IMR-90 (cell line): ENCODE data around the gene MOB3B. TPM values are rescaled to one million over a fixed set of nuclear protein-coding genes. Genes with fewer than 3 reads are reported as not detected.

Experiments used
- ATAC-seq: fragments of 200-7000 bp; cut with Tn5 transposase; 2 replicates; pipeline ENCODE4 v1.9.1; 2020; ENCODE audit warnings: low read depth, mild to moderate bottlenecking, moderate library complexity
- BruUV-seq: library from RNA; stranded (reverse); fragments of 400-500 nt; replicated peaks from 2 replicates; lab custom pipeline; 2021; lab: Mats Ljungman, UMichigan
- CTCF ChIA-PET: fragments of 300-600 bp; formaldehyde crosslinking; extraction: SDS; loops from one replicate; lab custom pipeline; 2021; ENCODE audit warnings: antibody characterized with exemption; lab: Yijun Ruan, JAX
- POLR2A ChIA-PET: fragments of 300-600 bp; sonication (Branson Sonifier 250); formaldehyde crosslinking; loops from one replicate; lab custom pipeline; 2022; ENCODE audit warnings: antibody characterized with exemption; ENCODE audit not compliant: unreplicated experiment; lab: Charles Lee
- DNase-seq: peaks from one replicate; pipeline ENCODE4 v3.0.0; 2013
- H2AFZ ChIP-seq: replicated peaks from 2 replicates; pipeline ENCODE3; 2013; ENCODE audit warnings: low read length, mild to moderate bottlenecking; ENCODE audit not compliant: poor library complexity
- H2AK5ac ChIP-seq: 2 replicates; pipeline ENCODE4 v1.6.1; 2013; ENCODE audit warnings: low read depth, low read length, inconsistent platforms
- H2AK9ac ChIP-seq: replicated peaks from 2 replicates; pipeline ENCODE3; 2013; ENCODE audit warnings: mild to moderate bottlenecking, low read depth, low read length, moderate library complexity; ENCODE audit not compliant: poor library complexity
- H2BK120ac ChIP-seq: 2 replicates; pipeline ENCODE4 v1.6.1; 2013; ENCODE audit warnings: low read depth, low read length, inconsistent platforms
- H2BK15ac ChIP-seq: 3 replicates; pipeline ENCODE4 v1.6.1; 2013; ENCODE audit warnings: low read depth, low read length, inconsistent platforms
- H2BK20ac ChIP-seq: 2 replicates; pipeline ENCODE4 v1.6.1; 2013; ENCODE audit warnings: low read depth, mild to moderate bottlenecking, inconsistent platforms, low read length, moderate library complexity
- H2BK5ac ChIP-seq: 2 replicates; pipeline ENCODE4 v1.6.1; 2013; ENCODE audit warnings: mild to moderate bottlenecking, low read depth, low read length, inconsistent platforms; ENCODE audit not compliant: poor library complexity, severe bottlenecking
- H3K14ac ChIP-seq: replicated peaks from 2 replicates; pipeline ENCODE4 v1.6.1; 2013; ENCODE audit warnings: low read depth, low read length, inconsistent platforms
- H3K18ac ChIP-seq: 2 replicates; pipeline ENCODE4 v1.6.1; 2013; ENCODE audit warnings: low read depth, low read length, control low read depth
- H3K23ac ChIP-seq: 2 replicates; pipeline ENCODE4 v1.6.1; 2013; ENCODE audit warnings: low read depth, low read length, inconsistent platforms
- H3K27ac ChIP-seq: 2 replicates; pipeline ENCODE4 v1.5.1; 2013; ENCODE audit warnings: mild to moderate bottlenecking, control low read depth, low read length; ENCODE audit not compliant: insufficient read depth
- H3K27me3 ChIP-seq: 2 replicates; pipeline ENCODE4 v1.6.1; 2013; ENCODE audit warnings: low read length; ENCODE audit not compliant: control insufficient read depth, insufficient read depth
- H3K36me3 ChIP-seq: 2 replicates; pipeline ENCODE4 v1.6.1; 2013; ENCODE audit warnings: low read length, mixed read lengths; ENCODE audit not compliant: control insufficient read depth, insufficient read depth
- H3K4ac ChIP-seq: 2 replicates; pipeline ENCODE4 v1.6.1; 2013; ENCODE audit warnings: low read depth, low read length, inconsistent platforms
- H3K4me1 ChIP-seq: 2 replicates; pipeline ENCODE4 v1.6.1; 2013; ENCODE audit warnings: low read length, mixed read lengths; ENCODE audit not compliant: control insufficient read depth, insufficient read depth
- H3K4me2 ChIP-seq: 2 replicates; pipeline ENCODE4 v1.6.1; 2013; ENCODE audit warnings: low read depth, mild to moderate bottlenecking, control low read depth, low read length, moderate library complexity
- H3K4me3 ChIP-seq: 2 replicates; pipeline ENCODE4 v1.5.1; 2013; ENCODE audit warnings: low read depth, mild to moderate bottlenecking, control low read depth, low read length, moderate library complexity; ENCODE audit not compliant: insufficient read depth
- H3K56ac ChIP-seq: 2 replicates; pipeline ENCODE4 v1.6.1; 2013; ENCODE audit warnings: low read length, inconsistent platforms; ENCODE audit not compliant: insufficient read depth; ENCODE audit errors: extremely low read depth
- H3K79me1 ChIP-seq, 2 experiments: 2 replicates each; pipeline ENCODE4 v1.6.1; 2013; ENCODE audit warnings: low read length in 2 of 2, inconsistent platforms in 1 of 2, low read depth in 1 of 2
- H3K9ac ChIP-seq: 2 replicates; pipeline ENCODE4 v1.6.1; 2013; ENCODE audit warnings: low read depth, low read length, control low read depth
- H3K9me1 ChIP-seq: 2 replicates; pipeline ENCODE4 v1.6.1; 2013; ENCODE audit warnings: low read length, inconsistent platforms; ENCODE audit not compliant: insufficient read depth
- H3K9me3 ChIP-seq: 2 replicates; pipeline ENCODE4 v1.6.1; 2013; ENCODE audit warnings: low read length; ENCODE audit not compliant: control insufficient read depth, insufficient read depth
- H4K20me1 ChIP-seq: 2 replicates; pipeline ENCODE4 v1.6.1; 2013; ENCODE audit warnings: low read length, inconsistent platforms; ENCODE audit not compliant: insufficient read depth
- H4K5ac ChIP-seq: 2 replicates; pipeline ENCODE4 v1.6.1; 2013; ENCODE audit warnings: mild to moderate bottlenecking, low read depth, low read length, control low read depth
- H4K8ac ChIP-seq, 2 experiments: 2 replicates each; pipeline ENCODE4 v1.6.1; 2013; ENCODE audit warnings: low read depth in 2 of 2, low read length in 2 of 2, control low read depth in 1 of 2, inconsistent platforms in 1 of 2
- H4K91ac ChIP-seq: 2 replicates; pipeline ENCODE4 v1.6.1; 2013; ENCODE audit warnings: low read depth, low read length, inconsistent platforms; ENCODE audit not compliant: insufficient read depth
- CTCF ChIP-seq: conservative IDR thresholded peaks from 2 replicates; pipeline ENCODE4 v1.5.1; 2012; ENCODE audit warnings: mild to moderate bottlenecking, low read depth, low read length, improper control_type of control experiment
- NFE2L2 ChIP-seq: fragments of 150-350 bp; IDR thresholded peaks from 2 replicates; pipeline ENCODE4 v1.6.1; 2016; ENCODE audit warnings: low read depth, mild to moderate bottlenecking, low read length
- RCOR1 ChIP-seq: IDR thresholded peaks from 2 replicates; pipeline ENCODE4 v1.6.1; 2012; ENCODE audit warnings: mild to moderate bottlenecking, low read length, improper control_type of control experiment; ENCODE audit not compliant: insufficient replicate concordance
- WGBS, 2 experiments: methylation state at CpG; one replicate each; pipeline versions ENCODE4 v1.1.5 to v1.1.7; 2013; ENCODE audit warnings: missing lambda C conversion rate in 2 of 2; ENCODE audit not compliant: insufficient read length in 1 of 2; ENCODE audit errors: extremely low coverage in 2 of 2; 5-methylcytosine and 5-hydroxymethylcytosine counted together
- dilution Hi-C: fragments of 300-500 bp; cut with HindIII; formaldehyde crosslinking; loops from one replicate; pipeline ENCODE4 v1.14.3; 2018; ENCODE audit warnings: low sequenced_read_pairs; ENCODE audit not compliant: unreplicated experiment
- in situ Hi-C: fragments of 300-500 bp; cut with MboI; formaldehyde crosslinking; loops from 3 replicates; pipeline ENCODE4 v1.14.3; 2019; ENCODE audit warnings: low sequenced_read_pairs, inconsistent platforms, mixed read lengths
- intact Hi-C: fragments of 100-400 bp; cut with micrococcal nuclease; formaldehyde crosslinking; loops from 2 replicates; pipeline ENCODE4 v1.10.0; 2022
- polyA plus RNA-seq, 3 experiments: library from polyadenylated mRNA; depleted of rRNA; stranded (reverse); fragments of >200 nt; gene quantifications; 2 replicates each; pipeline ENCODE4 v1.2.3, GENCODE V29; 2012; ENCODE audit warnings: low replicate concordance in 1 of 3
- total RNA-seq: library from RNA; depleted of rRNA; stranded (reverse); fragments of >200 nt; gene quantifications from 2 replicates; pipeline ENCODE4 v1.2.3, GENCODE V29; 2012

The MOB3B gene
- total and polyA plus RNA-seq, 2 of the 4 experiments (the other 2 are of a cell fraction), result under 0.01 to 0.02 TPM

GRCh38 chr9:27382308-27382707 lies 147.3 kb downstream of the MOB3B start:
- no peak for ATAC-seq
- no peak overlapping the region for H2BK20ac ChIP-seq
- TF ChIP-seq NFE2L2 (no peak), RCOR1 (no peak), CTCF (no peak)
- H3K14ac ChIP-seq, result no peak overlapping the region
- no peak overlapping the region for H2BK15ac ChIP-seq
- CTCF ChIA-PET, result no interaction called here
- no peak overlapping the region for H3K27ac ChIP-seq
- no peak overlapping the region for H3K9ac ChIP-seq
- intact Hi-C loops (no loop called here), in situ Hi-C loops (no loop called here), dilution Hi-C loops (no loop called here)
- H3K36me3 ChIP-seq, result no peaks in the 10 kb centered on the region
- H2BK120ac ChIP-seq, result no peak overlapping the region
- no peaks in the 10 kb centered on the region for H3K79me1 ChIP-seq
- H3K23ac ChIP-seq, result no peak overlapping the region
- no peak overlapping the region for H3K4me3 ChIP-seq
- DNase-seq, result no peak
- H4K5ac ChIP-seq, result no peak overlapping the region
- H2AK9ac ChIP-seq, result no peak overlapping the region
- no peaks in the 10 kb centered on the region for H3K4me1 ChIP-seq
- H3K56ac ChIP-seq, result no peak overlapping the region
- no CpG with 5 or more reads among the region's 4 CpGs for WGBS, 2 experiments
- H4K8ac ChIP-seq, result no peak overlapping the region
- no peaks in the 10 kb centered on the region for H3K9me3 ChIP-seq
- no peak overlapping the region for H3K4ac ChIP-seq
- no peaks in the 10 kb centered on the region for H4K20me1 ChIP-seq
- H4K91ac ChIP-seq, result no peak overlapping the region
- H2AFZ ChIP-seq, result no peak overlapping the region
- no peak overlapping the region for H2AK5ac ChIP-seq
- no peaks in the 10 kb centered on the region for H3K9me1 ChIP-seq
- H3K27me3 ChIP-seq, result peaks cover 3% of the 10 kb centered on the region; the same call in 1 of the 2 replicates
- POLR2A ChIA-PET, result no interaction called here
- H2BK5ac ChIP-seq, result no peak overlapping the region
- no peak overlapping the region for H3K18ac ChIP-seq
- no TSS peak for BruUV-seq
- H3K4me2 ChIP-seq, result no peak overlapping the region
